ENCODE results near the gene TMEM53.

GRCh38 chr1:44672961-44673674, 1.2 kb downstream of the TMEM53 start:
- no peak for TF ChIP-seq ATF3 (CRISPR knock-in tag; conservative IDR thresholded peaks at IDR 0.05)
- TF ChIP-seq CTCF (IDR thresholded peaks at IDR 0.05), result no peak
- no peak for TF ChIP-seq PREB (CRISPR knock-in tag; IDR thresholded peaks at IDR 0.05; ENCODE audit: borderline replicate concordance)
